GM12865 (cell line): Measurements from ENCODE around the gene SYNJ2.

Source experiments
- DNase-seq: peaks from one replicate; pipeline ENCODE4 v3.0.0; 2010; ENCODE audit warnings: low read depth
- H3K4me3 ChIP-seq: 2 replicates; pipeline ENCODE4 v1.5.1; 2011; ENCODE audit warnings: mild to moderate bottlenecking, low read depth, low read length, control low read depth
- CTCF ChIP-seq: IDR thresholded peaks from 2 replicates; pipeline ENCODE4 v1.5.1; 2011; ENCODE audit warnings: low read length, control low read depth, low read depth, inconsistent platforms; ENCODE audit not compliant: insufficient read depth; ENCODE audit errors: missing control alignments

The SYNJ2 gene

GRCh38 chr6:157951828-157952227 lies 29.8 kb upstream of the SYNJ2 start:
- DNase-seq = no peak
- TF ChIP-seq CTCF = no peak
- no peak overlapping the region for H3K4me3 ChIP-seq

GRCh38 chr6:157952861-157953351 lies 28.8 kb upstream of the SYNJ2 start:
- no peak for TF ChIP-seq CTCF
- no peak overlapping the region for H3K4me3 ChIP-seq
- DNase-seq = no peak

GRCh38 chr6:157953580-157954091 lies 28.0 kb upstream of the SYNJ2 start:
- no peak for DNase-seq
- no peak for TF ChIP-seq CTCF
- H3K4me3 ChIP-seq = no peak overlapping the region

DNA sequence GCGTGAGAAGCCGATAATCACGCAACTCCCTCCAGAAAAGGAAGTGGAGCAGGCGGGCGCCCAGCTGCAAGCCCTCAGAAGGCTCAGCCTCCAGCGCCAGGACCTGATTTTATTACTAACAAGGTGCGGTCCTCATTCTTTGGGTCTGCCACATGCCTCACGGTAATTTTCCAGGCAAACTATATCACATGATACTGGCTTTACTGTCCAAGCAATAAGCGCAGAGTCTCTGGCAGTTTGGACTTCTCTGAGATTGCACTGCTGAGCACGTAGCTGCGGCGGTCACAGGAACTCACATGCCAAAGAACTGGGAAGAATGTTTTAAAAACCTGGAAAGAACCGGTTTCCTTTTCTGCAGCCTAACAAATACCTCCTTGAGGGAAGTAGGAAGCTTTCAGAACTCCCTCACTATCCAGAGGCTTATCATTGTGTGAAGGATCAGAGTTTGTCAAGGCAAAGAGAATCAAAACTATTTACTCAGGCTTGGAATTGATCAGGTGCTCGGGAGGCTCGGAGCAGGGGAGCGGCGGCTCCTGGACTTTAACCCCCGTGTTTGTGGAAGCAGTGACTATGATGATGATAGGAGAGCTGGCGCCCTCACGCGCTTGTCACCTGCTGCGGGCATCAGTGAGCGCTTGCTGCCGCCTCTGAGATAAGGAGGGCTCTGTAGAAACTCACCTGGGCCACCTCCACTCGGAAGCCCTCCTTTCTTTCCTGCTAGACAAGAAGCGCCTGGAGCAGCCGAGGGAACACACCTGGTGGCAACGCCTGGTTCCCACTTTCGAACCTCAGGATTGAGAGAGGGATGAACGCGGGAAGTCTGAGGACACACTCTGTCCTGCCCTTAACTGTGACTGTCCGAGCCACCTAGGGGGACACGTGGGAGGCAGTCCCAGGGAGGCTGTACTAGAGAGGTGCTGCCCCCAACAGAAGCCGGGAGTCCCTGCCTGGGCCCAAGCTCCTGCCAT lies 27.2 kb upstream of the SYNJ2 start:
- no peak for TF ChIP-seq CTCF
- DNase-seq = no peak
- H3K4me3 ChIP-seq = no peak overlapping the region

GRCh38 chr6:157955675-157956074 lies 26.0 kb upstream of the SYNJ2 start:
- H3K4me3 ChIP-seq = no peak overlapping the region
- no peak for DNase-seq

GRCh38 chr6:157956171-157956730 lies 25.4 kb upstream of the SYNJ2 start:
- no peak for TF ChIP-seq CTCF
- no peak for DNase-seq
- H3K4me3 ChIP-seq = no peak overlapping the region

More at GRCh38 chr6:157955675-157956074, 26.0 kb upstream of the SYNJ2 start:
- no peak for TF ChIP-seq CTCF
